Hypothalamus (tissue), 51 donors: ENCODE measurements around the gene PCNX4.

Experiments used
- DNase-seq, 51 donors: peaks; one replicate each; lab custom pipeline; 2025; lab: John Stamatoyannopoulos, UW

PCNX4 gene

DNA sequence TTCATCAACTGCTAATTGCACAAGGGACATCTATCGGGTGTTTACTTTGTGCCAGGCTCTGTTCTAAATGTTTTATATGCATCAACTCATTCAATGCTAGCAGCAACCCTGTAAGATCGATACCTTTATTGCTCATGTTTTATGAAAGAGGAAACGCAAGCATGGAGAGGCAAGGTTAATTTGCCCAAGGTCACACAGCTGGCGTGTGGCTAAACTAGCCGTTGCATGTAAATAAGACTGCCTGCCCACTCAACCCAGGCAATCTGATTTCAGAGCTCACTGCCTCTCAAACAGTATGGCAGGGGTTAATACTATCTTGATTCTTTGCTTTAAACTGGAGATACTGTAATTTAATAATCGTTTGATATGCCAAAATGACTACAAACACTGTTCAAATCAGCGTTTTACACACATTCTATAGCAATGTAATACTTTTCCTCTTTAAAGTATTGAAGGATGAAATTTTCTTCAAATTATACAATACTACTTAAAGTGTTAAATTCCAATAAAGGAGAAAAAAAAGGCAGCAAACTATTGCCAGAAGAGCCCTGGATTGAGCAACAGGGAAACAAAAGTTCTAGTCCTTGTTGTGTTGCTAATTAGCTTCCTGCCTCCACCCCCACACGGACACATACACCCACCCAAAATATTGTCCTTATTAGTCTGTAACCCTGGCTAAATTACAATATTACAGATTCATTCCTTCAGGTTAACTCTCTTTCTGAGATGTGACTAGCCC lies 112.5 kb downstream of the PCNX4 start:
- no peak for DNase-seq

DNA sequence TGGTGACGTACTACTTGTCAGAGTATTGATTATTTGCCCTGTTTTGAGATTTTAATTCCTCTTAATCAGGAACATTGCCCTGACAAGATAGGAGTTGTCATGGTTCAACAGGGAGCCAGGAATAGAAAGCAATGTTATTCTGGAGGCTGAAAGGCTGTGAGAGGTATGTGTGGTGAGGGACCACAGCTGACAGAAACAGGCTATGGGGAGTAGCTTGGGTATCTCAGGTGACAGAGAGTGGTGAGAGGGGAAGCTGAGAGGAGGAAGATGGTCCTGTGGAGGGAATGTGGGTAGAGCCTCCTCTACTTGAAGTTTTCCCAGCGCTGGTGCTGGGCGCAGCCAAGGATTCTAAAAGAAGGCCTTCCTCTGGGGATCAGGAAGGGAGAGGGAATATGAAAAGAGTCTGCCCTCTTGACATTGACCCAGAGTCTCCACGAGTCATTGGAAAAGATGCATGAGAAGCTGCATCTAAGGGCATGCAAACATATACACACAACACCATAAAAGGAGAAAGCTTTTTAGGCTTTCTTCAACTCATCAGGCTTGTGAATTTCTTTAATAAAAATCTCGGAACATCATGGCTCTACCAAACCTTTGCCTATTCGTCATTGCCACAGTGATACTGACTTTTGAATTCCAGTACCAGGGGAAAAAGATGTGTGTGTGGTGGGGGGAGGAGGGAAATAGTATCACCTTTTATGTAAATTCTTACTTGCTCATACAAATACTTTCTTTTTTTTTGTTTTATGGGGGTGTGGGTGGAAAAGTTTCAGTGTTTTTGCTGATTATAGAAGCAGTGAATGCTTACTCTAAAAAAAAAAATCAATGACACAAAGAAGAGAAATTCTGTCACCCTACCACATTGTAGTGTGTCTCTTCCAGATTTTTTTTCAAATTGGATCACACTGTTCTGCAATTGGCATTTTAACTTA lies 113.4 kb downstream of the PCNX4 start:
- peak in 1 of 51 donors; percentile 16 for DNase-seq

DNA sequence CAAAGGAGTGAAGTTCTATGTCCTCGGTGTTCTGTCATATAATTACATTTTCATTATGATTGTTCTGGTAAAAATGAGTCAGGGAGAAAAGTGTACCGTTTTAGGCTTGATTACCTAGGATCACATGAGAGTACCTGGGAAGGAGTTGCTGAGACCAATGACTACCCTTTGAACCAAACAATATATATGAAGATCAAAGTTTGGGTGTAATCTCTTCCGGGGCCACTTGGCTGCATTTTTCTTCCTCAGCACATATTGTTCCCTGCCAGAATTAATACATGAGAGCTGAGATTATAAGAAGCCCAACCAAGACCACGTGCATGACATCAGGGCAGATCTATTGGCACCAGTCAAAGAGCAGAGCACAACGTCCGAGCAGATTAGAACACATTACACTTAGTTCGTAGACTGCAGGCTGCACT lies 114.5 kb downstream of the PCNX4 start:
- DNase-seq: no peak

DNA sequence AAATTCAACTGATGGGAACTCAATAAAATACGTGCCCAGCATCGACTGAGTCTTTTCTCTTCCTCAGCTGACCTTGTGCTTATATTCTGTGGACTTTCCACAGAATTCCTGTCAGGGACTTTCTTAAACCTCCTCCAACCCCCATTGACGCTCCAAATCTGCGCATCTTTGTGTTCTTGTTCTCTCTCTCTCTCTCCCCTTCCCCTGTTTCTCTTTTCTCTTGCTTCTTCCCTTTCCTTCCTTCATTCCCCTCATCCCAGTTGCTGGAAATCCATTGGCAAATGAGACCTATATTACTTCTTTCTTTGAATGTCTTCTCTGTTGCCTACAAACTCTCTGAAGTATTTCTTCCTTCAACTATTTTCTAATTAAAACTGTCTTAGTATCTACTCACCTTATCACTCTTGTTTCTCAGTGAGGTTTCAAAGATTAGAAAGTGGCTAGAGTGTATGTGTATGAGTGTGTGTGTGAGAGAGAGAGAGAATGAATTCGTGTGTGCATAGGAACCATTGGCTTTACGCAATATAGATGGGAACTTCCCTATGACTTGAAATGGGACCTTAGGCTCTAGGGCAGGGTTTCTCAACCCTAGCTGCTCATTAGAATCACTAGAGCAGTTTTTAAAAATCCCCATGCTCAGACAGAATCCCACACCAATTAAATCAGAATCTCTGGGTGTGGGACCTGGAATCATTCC lies 115.3 kb downstream of the PCNX4 start:
- DNase-seq: no peak

DNA sequence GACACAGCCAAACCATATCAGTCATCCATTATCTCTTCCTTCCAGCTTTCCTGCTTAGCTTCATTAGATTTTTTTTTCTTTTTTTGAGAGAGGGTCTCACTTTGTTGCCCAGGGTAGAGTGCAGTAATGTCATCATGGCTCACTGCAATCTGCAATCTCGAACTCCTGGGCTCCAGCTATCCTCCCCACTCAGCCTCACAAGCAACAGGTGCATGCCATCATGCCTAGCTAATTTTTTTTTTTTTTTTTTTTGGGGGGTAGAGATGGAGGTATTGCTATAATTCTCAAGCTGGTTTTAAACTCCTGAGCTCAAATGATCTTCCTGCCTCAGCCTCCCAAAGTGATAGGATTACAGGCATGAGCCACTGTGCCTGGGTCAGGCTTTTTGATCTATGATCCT lies 119.0 kb downstream of the PCNX4 start:
- DNase-seq: no peak

DNA sequence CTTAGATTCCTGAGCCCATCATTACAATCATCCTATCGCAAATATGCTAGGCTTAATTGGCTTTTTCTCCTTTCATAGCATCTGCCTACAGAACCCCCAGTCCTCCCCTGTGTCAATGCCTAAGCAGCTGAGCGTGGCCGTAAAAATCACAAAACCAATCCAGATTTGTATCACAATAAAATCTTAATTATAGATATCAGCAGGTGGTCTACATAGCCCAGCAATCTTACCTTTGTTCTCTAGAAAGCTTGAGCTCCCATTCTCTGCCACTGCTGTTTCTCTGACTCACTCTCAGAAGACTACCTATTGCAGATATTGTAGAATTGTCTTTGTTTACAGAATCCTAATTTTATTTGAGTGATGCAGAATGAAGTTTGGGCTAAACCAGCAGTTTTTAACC lies 119.4 kb downstream of the PCNX4 start:
- no peak for DNase-seq

DNA sequence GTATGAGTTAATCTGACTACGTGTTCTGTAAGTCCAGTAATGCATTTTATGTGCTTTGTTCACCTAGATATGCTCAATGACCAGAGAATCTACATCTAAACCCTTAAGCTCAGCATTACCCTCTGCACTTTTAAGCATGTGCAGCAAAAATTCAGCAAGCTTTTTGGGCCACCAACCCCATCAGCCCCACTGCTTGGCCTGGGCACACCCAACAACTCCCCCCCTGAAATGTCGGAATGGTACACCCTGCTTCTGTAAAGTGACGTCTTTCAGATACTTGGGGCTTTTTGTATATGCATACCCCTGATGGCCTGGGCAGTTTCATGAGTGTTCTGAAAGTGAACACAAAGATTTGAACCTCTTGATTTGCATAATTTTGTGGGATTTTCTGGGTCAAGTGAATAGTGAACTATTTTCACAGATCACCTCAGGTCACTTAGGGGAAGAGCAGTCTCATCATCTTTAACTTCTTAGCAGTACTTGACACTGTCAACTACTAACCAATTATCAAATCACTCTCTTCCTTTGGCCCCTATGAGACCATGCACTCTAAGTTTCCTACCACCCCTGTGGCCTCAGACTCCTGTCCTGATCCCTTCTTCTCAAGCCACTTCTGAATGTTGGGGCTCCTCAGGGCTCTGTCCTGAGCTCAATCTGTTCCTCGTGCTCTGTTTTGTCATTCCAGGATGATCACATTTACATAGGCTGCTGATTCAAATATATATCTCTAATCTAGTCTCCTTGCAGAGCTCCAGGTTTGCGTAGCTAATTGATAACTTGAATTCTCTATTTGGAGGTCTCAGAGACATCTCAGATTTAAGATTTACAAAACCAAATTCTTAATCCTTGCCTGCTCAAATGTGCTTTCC lies 121.0 kb downstream of the PCNX4 start:
- DNase-seq: no peak

DNA sequence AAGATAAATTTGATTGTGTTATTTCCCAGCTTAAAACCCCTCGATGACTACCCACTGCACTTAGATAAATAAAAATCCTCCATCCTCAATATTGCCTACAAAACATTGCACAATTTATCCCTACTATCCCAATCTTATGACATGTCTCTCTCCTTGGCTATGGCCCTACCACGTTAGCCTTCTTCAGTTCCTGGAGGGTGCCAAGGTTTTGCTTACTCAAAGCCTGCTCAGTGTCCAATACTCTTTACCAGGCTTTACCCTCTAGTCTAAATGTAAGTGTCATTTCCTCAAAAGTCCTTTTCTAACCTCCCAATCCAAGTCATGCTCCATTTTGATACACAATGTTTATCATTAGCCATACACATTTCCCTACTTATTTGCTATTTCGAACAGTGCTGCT lies 122.3 kb downstream of the PCNX4 start:
- no peak for DNase-seq

DNA sequence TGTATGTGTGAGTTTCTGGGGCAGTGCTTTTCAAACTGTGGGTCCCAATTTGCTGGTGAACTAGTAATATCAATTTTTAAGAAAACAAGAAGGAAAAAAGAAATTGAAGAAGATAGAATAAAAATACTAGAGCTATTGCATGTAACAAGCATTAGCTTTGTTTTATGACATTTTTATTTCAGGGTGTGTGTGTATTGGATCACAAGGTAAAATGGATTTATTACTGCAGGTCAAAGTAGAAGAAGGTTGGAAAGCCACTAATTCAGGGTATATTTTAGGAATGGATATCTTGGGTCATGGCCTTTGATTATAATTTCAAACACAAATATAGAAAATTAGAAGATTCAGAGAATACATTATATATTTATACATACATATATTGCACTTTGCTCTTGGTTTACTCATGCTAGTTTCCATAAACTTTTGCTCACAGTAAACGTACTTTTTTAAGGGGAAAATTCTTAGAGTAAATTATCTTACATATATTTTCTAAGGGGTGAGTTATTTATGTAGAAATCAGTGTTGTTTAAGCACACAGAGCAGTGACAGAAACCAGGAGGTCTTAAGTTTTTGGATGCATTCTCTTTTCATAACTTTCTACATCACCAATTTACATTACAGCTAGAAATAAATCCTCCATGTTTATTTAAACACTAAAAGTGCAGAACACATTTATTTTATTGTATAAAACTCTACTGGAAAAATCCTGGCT lies 122.8 kb downstream of the PCNX4 start:
- no peak for DNase-seq

DNA sequence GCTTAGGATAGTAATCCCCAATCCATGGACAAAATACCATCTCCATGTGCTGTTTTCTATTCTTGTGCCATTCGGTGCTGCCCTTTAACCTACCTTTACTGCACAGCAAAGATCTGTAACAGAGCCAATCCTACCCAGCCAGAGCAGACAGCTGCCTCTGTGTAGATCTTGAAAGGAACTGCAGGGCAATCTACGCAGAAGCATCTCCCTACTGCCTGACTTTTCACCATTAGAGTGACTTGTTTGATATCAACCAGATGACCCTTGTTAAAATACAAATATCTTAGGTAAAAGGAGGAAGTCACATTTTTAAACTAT lies 123.4 kb downstream of the PCNX4 start:
- DNase-seq: no peak

DNA sequence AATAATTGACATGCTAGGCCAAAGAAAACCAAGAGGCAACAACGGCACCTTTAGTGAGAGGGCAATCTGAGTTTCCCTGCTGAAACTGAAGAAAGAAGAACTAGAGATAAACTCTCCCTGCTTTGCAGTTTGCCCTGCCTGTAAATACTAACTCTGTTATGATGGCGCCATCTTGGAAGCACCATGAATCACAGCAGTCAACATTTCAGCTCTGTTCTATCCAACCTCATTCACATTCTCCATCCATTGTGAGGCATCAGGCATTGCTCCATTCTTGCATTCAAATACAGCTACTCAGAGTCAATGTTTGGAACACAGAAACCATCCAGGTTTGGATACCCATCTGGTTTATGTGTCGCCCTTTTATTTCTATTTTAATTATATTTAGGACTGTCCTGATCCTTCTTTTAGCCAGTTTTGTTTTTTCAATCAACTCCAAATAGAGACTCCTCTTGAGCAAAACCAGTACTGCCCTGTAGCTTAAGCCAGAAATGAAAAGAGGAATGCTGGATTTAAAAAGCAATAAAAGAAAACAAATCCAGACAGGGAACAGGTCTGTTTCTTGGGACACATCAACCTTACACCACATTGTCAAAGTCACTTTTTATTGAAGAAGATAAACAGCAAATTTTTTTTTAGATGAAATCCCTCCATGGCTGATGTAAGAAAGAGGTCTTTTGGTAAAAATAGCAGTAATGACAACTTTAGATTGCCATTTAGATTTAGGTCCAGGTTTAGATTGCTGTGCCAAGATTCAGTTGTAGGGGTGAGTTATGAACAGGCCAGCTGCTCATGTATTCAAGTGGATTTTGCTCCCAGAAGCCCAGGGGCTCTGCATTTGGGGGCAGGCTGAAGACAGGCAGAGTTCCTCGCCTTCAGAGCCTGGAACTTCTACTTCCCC lies 124.0 kb downstream of the PCNX4 start:
- DNase-seq: no peak

DNA sequence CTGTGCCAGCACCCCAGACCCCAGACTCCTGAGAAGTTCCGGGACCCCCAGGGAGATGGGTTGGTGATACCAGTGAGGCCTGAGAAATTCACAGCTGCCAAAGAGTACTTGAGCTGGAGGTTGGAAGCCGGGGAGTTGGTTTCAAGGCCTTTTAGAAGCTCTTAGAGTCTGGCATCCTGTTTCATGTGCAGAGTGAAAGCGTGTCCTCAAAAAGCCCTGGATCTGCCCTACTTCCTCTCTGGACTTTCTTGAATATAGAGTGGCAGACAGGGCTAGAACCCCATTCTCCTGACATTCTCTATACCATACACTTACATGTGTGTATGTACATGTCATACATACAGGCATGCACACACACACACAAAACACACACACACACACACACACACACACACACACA lies 126.0 kb downstream of the PCNX4 start:
- peak in 5 of 51 donors; percentile 3 to 23 (median 4) for DNase-seq
